GM12878 (cell line): ENCODE measurements around the gene TEKT4. TPM values are rescaled to one million over a fixed set of nuclear protein-coding genes. Genes with fewer than 3 reads are reported as not detected.

ENCODE experiments used
- ASH2L ChIP-seq: fragments of 300-600, 200-600 bp; sonication (generic); IDR thresholded peaks from 2 replicates; pipeline ENCODE4 v1.6.1; 2017; ENCODE audit warnings: low read depth, mild to moderate bottlenecking, borderline replicate concordance
- BACH1 ChIP-seq: fragments of 450-650 bp; IDR thresholded peaks from 2 replicates; pipeline ENCODE4 v1.6.1; 2017; ENCODE audit warnings: mild to moderate bottlenecking, borderline replicate concordance
- CBFB ChIP-seq: IDR thresholded peaks from 2 replicates; pipeline ENCODE4 v1.6.1; 2016; ENCODE audit warnings: antibody characterized with exemption, low read depth
- CREM ChIP-seq: IDR thresholded peaks from 2 replicates; pipeline ENCODE4 v1.6.1; 2014; ENCODE audit warnings: antibody characterized with exemption, low read depth
- GABPA ChIP-seq: IDR thresholded peaks from 2 replicates; pipeline ENCODE4 v1.6.1; 2014; ENCODE audit warnings: antibody characterized with exemption, low read depth, mild to moderate bottlenecking, inconsistent platforms
- MTA2 ChIP-seq: fragments of 450-650 bp; IDR thresholded peaks from 2 replicates; pipeline ENCODE4 v1.6.1; 2016; ENCODE audit warnings: low read depth, mild to moderate bottlenecking, moderate library complexity
- POLR2AphosphoS5 ChIP-seq: IDR thresholded peaks from 2 replicates; pipeline ENCODE4 v1.6.1; 2011; ENCODE audit warnings: mild to moderate bottlenecking, low read length, inconsistent platforms
- RCOR1 ChIP-seq: conservative IDR thresholded peaks from 2 replicates; pipeline ENCODE4 v1.6.1; 2012; ENCODE audit warnings: low read depth, low read length, improper control_type of control experiment
- RUNX3 ChIP-seq: IDR thresholded peaks from 2 replicates; pipeline ENCODE4 v1.6.1; 2012; ENCODE audit warnings: low read length, inconsistent platforms
- SIX5 ChIP-seq: IDR thresholded peaks from 2 replicates; pipeline ENCODE4 v1.6.1; 2011; ENCODE audit warnings: mild to moderate bottlenecking, low read depth, low read length, moderate library complexity; ENCODE audit not compliant: severe bottlenecking
- SREBF2 ChIP-seq: IDR thresholded peaks from 2 replicates; pipeline ENCODE4 v1.6.1; 2012; ENCODE audit warnings: mild to moderate bottlenecking, low read length
- TCF12 ChIP-seq: IDR thresholded peaks from 2 replicates; pipeline ENCODE4 v1.6.1; 2011; ENCODE audit warnings: low read depth, mild to moderate bottlenecking, low read length
- ZNF217 ChIP-seq: fragments of 450-650 bp; IDR thresholded peaks from 2 replicates; pipeline ENCODE4 v1.6.1; 2017; ENCODE audit warnings: antibody characterized with exemption, mild to moderate bottlenecking
- polyA plus RNA-seq, 11 experiments: library from polyadenylated mRNA; depleted of rRNA in 4 of 11; unstranded in 6 of 11; stranded (reverse) in 5 of 11; fragments of >200 nt; fragmentation: Nextera tagmentation in 4 of 11; fragmentation: Illumina TruSeq in 1 of 11; extraction: Ambion mirVana in 4 of 11; extraction: Trizol in 1 of 11; gene quantifications; 1 replicate in 1 of 11; 2 replicates in 10 of 11; pipeline versions ENCODE4 v1.2.1 to v1.2.3, GENCODE V29; 2011 to 2016; ENCODE audit warnings: inconsistent platforms in 2 of 11, missing spikeins in 2 of 11, low read depth in 1 of 11
- total RNA-seq, 4 experiments: library from RNA; depleted of rRNA in 3 of 4; stranded (reverse); fragments of >200 nt in 3 of 4; fragmentation: Illumina TruSeq in 1 of 4; extraction: Trizol in 1 of 4; gene quantifications; 2 replicates each; pipeline versions ENCODE4 v1.2.1 to v1.2.3, GENCODE V29; 2013 to 2021
- TF ChIP-seq, protein P1 (sequence below): fragments of 450-650 bp; IDR thresholded peaks from 2 replicates; pipeline ENCODE4 v1.6.1; 2017; ENCODE audit warnings: antibody characterized with exemption, mild to moderate bottlenecking, moderate library complexity
- TF ChIP-seq, protein P2 (sequence below): IDR thresholded peaks from 2 replicates; pipeline ENCODE4 v1.6.1; 2011; ENCODE audit warnings: borderline replicate concordance, low read depth, mild to moderate bottlenecking, moderate library complexity, low read length; ENCODE audit not compliant: insufficient read depth, poor library complexity, severe bottlenecking
- TF ChIP-seq, protein P3 (sequence below): fragments of 450-650 bp; IDR thresholded peaks from 2 replicates; pipeline ENCODE4 v1.6.1; 2017; ENCODE audit warnings: mild to moderate bottlenecking, moderate library complexity
- TF ChIP-seq, protein P4 (sequence below): fragments of 150-350 bp; IDR thresholded peaks from 2 replicates; pipeline ENCODE4 v1.6.1; 2014; ENCODE audit warnings: mild to moderate bottlenecking, low read depth, low read length
- TF ChIP-seq, protein P5 (sequence below): fragments of 450-650 bp; IDR thresholded peaks from 2 replicates; pipeline ENCODE4 v1.6.1; 2018; ENCODE audit warnings: borderline replicate concordance, mild to moderate bottlenecking; ENCODE audit not compliant: partially characterized antibody

The TEKT4 gene
- total and polyA plus RNA-seq, 10 of the 15 experiments (the other 5 are each of a cell fraction or from before 2014, with no cell fraction given): 0.06 to 2.7 (median 0.30) TPM; not detected in 4

DNA sequence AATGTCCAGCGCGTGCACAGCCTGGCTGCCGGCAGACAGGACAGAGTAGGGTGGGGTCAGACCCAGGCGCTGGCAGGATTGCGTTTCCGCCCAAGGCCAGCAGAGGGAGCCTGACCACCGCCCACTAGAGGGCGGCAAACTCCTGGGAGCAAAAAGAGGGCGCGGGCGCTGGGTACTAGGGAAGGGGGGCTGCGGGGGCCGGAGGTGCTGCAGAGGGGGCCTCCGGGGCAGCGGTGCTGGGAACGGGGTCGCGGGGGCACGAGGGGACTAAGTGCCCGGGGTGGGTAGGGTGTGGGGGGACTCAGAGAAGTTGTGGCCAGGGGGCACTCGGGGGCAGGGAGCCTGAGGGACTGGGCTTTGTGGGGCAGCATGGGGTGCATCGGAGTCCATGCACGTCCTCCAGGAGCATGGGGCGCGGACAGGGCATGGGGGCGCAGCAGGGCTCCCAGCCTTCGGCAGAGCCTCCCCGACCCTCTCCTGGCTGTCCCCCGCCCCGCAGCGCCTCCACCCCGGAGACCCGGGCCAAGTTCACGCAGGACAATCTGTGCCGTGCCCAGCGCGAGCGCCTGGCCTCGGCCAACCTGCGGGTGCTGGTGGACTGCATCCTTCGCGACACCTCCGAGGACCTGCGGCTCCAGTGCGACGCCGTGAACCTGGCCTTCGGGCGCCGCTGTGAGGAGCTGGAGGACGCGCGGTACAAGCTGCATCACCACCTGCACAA lies 3.2 kb downstream of the TEKT4 start (continued):
- TF ChIP-seq, protein P1, sequence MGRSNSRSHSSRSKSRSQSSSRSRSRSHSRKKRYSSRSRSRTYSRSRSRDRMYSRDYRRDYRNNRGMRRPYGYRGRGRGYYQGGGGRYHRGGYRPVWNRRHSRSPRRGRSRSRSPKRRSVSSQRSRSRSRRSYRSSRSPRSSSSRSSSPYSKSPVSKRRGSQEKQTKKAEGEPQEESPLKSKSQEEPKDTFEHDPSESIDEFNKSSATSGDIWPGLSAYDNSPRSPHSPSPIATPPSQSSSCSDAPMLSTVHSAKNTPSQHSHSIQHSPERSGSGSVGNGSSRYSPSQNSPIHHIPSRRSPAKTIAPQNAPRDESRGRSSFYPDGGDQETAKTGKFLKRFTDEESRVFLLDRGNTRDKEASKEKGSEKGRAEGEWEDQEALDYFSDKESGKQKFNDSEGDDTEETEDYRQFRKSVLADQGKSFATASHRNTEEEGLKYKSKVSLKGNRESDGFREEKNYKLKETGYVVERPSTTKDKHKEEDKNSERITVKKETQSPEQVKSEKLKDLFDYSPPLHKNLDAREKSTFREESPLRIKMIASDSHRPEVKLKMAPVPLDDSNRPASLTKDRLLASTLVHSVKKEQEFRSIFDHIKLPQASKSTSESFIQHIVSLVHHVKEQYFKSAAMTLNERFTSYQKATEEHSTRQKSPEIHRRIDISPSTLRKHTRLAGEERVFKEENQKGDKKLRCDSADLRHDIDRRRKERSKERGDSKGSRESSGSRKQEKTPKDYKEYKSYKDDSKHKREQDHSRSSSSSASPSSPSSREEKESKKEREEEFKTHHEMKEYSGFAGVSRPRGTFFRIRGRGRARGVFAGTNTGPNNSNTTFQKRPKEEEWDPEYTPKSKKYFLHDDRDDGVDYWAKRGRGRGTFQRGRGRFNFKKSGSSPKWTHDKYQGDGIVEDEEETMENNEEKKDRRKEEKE: no peak
- TF ChIP-seq GABPA (no peak), ZNF217 (no peak), POLR2AphosphoS5 (no peak), SREBF2 (no peak), MTA2 (no peak), CREM (no peak), CBFB (no peak), TCF12 (no peak), RCOR1 (no peak), ASH2L (no peak), BACH1 (no peak), SIX5 (no peak), RUNX3 (peak; percentile 53; the same call in 1 of the 2 replicates)
- TF ChIP-seq, protein P2, sequence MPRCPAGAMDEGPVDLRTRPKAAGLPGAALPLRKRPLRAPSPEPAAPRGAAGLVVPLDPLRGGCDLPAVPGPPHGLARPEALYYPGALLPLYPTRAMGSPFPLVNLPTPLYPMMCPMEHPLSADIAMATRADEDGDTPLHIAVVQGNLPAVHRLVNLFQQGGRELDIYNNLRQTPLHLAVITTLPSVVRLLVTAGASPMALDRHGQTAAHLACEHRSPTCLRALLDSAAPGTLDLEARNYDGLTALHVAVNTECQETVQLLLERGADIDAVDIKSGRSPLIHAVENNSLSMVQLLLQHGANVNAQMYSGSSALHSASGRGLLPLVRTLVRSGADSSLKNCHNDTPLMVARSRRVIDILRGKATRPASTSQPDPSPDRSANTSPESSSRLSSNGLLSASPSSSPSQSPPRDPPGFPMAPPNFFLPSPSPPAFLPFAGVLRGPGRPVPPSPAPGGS: no peak
- TF ChIP-seq, protein P3, sequence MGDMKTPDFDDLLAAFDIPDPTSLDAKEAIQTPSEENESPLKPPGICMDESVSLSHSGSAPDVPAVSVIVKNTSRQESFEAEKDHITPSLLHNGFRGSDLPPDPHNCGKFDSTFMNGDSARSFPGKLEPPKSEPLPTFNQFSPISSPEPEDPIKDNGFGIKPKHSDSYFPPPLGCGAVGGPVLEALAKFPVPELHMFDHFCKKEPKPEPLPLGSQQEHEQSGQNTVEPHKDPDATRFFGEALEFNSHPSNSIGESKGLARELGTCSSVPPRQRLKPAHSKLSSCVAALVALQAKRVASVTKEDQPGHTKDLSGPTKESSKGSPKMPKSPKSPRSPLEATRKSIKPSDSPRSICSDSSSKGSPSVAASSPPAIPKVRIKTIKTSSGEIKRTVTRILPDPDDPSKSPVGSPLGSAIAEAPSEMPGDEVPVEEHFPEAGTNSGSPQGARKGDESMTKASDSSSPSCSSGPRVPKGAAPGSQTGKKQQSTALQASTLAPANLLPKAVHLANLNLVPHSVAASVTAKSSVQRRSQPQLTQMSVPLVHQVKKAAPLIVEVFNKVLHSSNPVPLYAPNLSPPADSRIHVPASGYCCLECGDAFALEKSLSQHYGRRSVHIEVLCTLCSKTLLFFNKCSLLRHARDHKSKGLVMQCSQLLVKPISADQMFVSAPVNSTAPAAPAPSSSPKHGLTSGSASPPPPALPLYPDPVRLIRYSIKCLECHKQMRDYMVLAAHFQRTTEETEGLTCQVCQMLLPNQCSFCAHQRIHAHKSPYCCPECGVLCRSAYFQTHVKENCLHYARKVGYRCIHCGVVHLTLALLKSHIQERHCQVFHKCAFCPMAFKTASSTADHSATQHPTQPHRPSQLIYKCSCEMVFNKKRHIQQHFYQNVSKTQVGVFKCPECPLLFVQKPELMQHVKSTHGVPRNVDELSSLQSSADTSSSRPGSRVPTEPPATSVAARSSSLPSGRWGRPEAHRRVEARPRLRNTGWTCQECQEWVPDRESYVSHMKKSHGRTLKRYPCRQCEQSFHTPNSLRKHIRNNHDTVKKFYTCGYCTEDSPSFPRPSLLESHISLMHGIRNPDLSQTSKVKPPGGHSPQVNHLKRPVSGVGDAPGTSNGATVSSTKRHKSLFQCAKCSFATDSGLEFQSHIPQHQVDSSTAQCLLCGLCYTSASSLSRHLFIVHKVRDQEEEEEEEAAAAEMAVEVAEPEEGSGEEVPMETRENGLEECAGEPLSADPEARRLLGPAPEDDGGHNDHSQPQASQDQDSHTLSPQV: peak; percentile 81; the same call in 1 of the 2 replicates
- TF ChIP-seq, protein P4, sequence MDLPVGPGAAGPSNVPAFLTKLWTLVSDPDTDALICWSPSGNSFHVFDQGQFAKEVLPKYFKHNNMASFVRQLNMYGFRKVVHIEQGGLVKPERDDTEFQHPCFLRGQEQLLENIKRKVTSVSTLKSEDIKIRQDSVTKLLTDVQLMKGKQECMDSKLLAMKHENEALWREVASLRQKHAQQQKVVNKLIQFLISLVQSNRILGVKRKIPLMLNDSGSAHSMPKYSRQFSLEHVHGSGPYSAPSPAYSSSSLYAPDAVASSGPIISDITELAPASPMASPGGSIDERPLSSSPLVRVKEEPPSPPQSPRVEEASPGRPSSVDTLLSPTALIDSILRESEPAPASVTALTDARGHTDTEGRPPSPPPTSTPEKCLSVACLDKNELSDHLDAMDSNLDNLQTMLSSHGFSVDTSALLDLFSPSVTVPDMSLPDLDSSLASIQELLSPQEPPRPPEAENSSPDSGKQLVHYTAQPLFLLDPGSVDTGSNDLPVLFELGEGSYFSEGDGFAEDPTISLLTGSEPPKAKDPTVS: no peak
- TF ChIP-seq, protein P5, sequence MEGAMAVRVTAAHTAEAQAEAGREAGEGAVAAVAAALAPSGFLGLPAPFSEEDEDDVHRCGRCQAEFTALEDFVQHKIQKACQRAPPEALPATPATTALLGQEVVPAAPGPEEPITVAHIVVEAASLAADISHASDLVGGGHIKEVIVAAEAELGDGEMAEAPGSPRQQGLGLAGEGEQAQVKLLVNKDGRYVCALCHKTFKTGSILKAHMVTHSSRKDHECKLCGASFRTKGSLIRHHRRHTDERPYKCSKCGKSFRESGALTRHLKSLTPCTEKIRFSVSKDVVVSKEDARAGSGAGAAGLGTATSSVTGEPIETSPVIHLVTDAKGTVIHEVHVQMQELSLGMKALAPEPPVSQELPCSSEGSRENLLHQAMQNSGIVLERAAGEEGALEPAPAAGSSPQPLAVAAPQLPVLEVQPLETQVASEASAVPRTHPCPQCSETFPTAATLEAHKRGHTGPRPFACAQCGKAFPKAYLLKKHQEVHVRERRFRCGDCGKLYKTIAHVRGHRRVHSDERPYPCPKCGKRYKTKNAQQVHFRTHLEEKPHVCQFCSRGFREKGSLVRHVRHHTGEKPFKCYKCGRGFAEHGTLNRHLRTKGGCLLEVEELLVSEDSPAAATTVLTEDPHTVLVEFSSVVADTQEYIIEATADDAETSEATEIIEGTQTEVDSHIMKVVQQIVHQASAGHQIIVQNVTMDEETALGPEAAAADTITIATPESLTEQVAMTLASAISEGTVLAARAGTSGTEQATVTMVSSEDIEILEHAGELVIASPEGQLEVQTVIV: no peak
